Measurements from ENCODE around the gene FAM216B. TPM values are rescaled to one million over a fixed set of nuclear protein-coding genes. Genes with fewer than 3 reads are reported as not detected.

The FAM216B gene
- total RNA-seq, 1 donor from 2014 or later, result not detected

GRCh38 chr13:42800109-42800643 lies 18.8 kb downstream of the FAM216B start:
- TF ChIP-seq CTCF (IDR thresholded peaks at IDR 0.05), result no peak
- Mint-ChIP-seq H3K4me3 (ENCODE audit: unreplicated experiment) (no peak overlapping the region), H3K9me3 (ENCODE audit: unreplicated experiment) (no peaks in the 10 kb centered on the region), H3K4me1 (ENCODE audit: unreplicated experiment) (no peaks in the 10 kb centered on the region), H3K27me3 (ENCODE audit: unreplicated experiment) (peaks cover 4% of the 10 kb centered on the region), H3K27ac (ENCODE audit: unreplicated experiment) (no peak overlapping the region), H3K36me3 (ENCODE audit: unreplicated experiment) (no peaks in the 10 kb centered on the region)
- no peak for DNase-seq (ENCODE audit: extremely low spot score, unreplicated experiment)

GRCh38 chr13:42803563-42804204 lies 22.3 kb downstream of the FAM216B start:
- Mint-ChIP-seq H3K27me3 (ENCODE audit: unreplicated experiment) (no peaks in the 10 kb centered on the region), H3K4me3 (ENCODE audit: unreplicated experiment) (no peak overlapping the region), H3K4me1 (ENCODE audit: unreplicated experiment) (no peaks in the 10 kb centered on the region), H3K27ac (ENCODE audit: unreplicated experiment) (no peak overlapping the region), H3K9me3 (ENCODE audit: unreplicated experiment) (no peaks in the 10 kb centered on the region), H3K36me3 (ENCODE audit: unreplicated experiment) (no peaks in the 10 kb centered on the region)
- TF ChIP-seq CTCF (IDR thresholded peaks at IDR 0.05), result no peak
- DNase-seq (ENCODE audit: extremely low spot score, unreplicated experiment), result no peak

GRCh38 chr13:42804244-42804874 lies 23.0 kb downstream of the FAM216B start:
- Mint-ChIP-seq H3K27me3 (ENCODE audit: unreplicated experiment) (no peaks in the 10 kb centered on the region), H3K4me3 (ENCODE audit: unreplicated experiment) (no peak overlapping the region)
- no peak for DNase-seq (ENCODE audit: extremely low spot score, unreplicated experiment)

DNA sequence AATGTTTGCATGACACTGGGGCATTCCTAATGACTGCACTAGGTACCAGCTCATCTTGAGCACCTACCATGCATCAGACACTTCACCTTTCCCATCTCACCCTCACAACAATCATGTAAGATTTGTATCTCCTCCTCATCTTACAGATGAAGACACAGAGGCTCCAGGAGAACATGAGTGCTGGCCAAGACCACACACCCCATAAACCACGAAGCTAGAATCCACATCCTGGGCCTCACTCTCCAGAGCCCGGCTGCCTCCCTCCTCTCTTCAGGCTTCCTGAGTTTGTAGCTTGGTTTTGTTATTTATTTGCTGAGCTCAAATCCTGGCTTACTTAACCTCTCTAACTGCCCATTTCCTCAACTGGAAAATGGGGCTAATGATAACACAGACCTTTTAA lies 25.9 kb downstream of the FAM216B start:
- no peak for TF ChIP-seq CTCF (IDR thresholded peaks at IDR 0.05)
- no peaks in the 10 kb centered on the region for H3K4me1 Mint-ChIP-seq (ENCODE audit: unreplicated experiment)
- H3K9me3 Mint-ChIP-seq (ENCODE audit: unreplicated experiment), result no peaks in the 10 kb centered on the region
- no peak overlapping the region for H3K27ac Mint-ChIP-seq (ENCODE audit: unreplicated experiment)
- no peaks in the 10 kb centered on the region for H3K36me3 Mint-ChIP-seq (ENCODE audit: unreplicated experiment)
- H3K27me3 Mint-ChIP-seq (ENCODE audit: unreplicated experiment), result no peaks in the 10 kb centered on the region
- DNase-seq (ENCODE audit: extremely low spot score, unreplicated experiment), result no peak
- H3K4me3 Mint-ChIP-seq (ENCODE audit: unreplicated experiment), result no peak overlapping the region

More at GRCh38 chr13:42804244-42804874, 23.0 kb downstream of the FAM216B start:
- H3K9me3 Mint-ChIP-seq (ENCODE audit: unreplicated experiment), result no peaks in the 10 kb centered on the region
- no peaks in the 10 kb centered on the region for H3K4me1 Mint-ChIP-seq (ENCODE audit: unreplicated experiment)
- no peak overlapping the region for H3K27ac Mint-ChIP-seq (ENCODE audit: unreplicated experiment)
- H3K36me3 Mint-ChIP-seq (ENCODE audit: unreplicated experiment), result no peaks in the 10 kb centered on the region
- TF ChIP-seq CTCF (IDR thresholded peaks at IDR 0.05), result no peak

DNA sequence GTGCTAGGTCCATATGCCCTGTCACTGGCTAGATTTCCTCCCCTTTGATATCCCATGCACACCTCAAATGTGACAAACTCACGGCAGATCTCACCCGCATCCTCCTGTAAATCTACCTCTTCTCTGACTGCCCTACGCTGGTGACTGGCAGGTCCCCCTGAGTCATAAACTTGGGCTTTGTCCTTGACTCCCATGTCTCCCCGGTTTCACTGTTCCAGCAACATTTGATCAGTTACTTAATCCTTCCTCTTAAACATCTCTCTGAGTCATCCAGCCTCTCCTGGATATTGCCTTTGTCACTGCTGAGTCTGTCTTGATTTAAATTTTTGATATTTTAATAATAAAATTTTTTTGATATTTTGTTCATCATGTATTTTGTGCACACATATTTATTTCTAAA lies 26.5 kb downstream of the FAM216B start:
- no peak overlapping the region for H3K27ac Mint-ChIP-seq (ENCODE audit: unreplicated experiment)
- H3K27me3 Mint-ChIP-seq (ENCODE audit: unreplicated experiment), result no peaks in the 10 kb centered on the region
- no peak for TF ChIP-seq CTCF (IDR thresholded peaks at IDR 0.05)
- H3K36me3 Mint-ChIP-seq (ENCODE audit: unreplicated experiment), result no peaks in the 10 kb centered on the region
- H3K9me3 Mint-ChIP-seq (ENCODE audit: unreplicated experiment), result no peaks in the 10 kb centered on the region
- H3K4me1 Mint-ChIP-seq (ENCODE audit: unreplicated experiment), result no peaks in the 10 kb centered on the region
- no peak for DNase-seq (ENCODE audit: extremely low spot score, unreplicated experiment)
- H3K4me3 Mint-ChIP-seq (ENCODE audit: unreplicated experiment), result no peak overlapping the region

Data from osteocyte (in vitro differentiated cells).